Calu3 (cell line): ENCODE results near the gene DNAJB2. TPM values are rescaled to one million over a fixed set of nuclear protein-coding genes. Genes with fewer than 3 reads are reported as not detected.

Experiments used
- BruUV-seq: library from RNA; stranded (reverse); fragments of 400-500 nt; replicated peaks from 2 replicates; lab custom pipeline; 2021; lab: Mats Ljungman, UMichigan
- CTCF ChIA-PET: fragments of 300-600 bp; sonication (Branson Sonifier 250); formaldehyde crosslinking; loops from one replicate; lab custom pipeline; 2022; ENCODE audit warnings: antibody characterized with exemption; lab: Charles Lee
- DNase-seq: peaks from one replicate; pipeline ENCODE4 v3.0.0; 2022
- H3K27ac Mint-ChIP-seq: one replicate; pipeline ENCODE4 v1.8.0; 2022; ENCODE audit warnings: mixed read lengths; ENCODE audit not compliant: unreplicated experiment
- H3K27me3 Mint-ChIP-seq: one replicate; pipeline ENCODE4 v1.8.0; 2022; ENCODE audit warnings: mixed read lengths; ENCODE audit not compliant: unreplicated experiment
- H3K36me3 Mint-ChIP-seq: one replicate; pipeline ENCODE4 v1.8.0; 2022; ENCODE audit warnings: mild to moderate bottlenecking, moderate library complexity, mixed read lengths; ENCODE audit not compliant: insufficient read depth, unreplicated experiment
- H3K4me1 Mint-ChIP-seq: one replicate; pipeline ENCODE4 v1.8.0; 2022; ENCODE audit warnings: mild to moderate bottlenecking, low read depth, mixed read lengths; ENCODE audit not compliant: unreplicated experiment
- H3K4me3 Mint-ChIP-seq: one replicate; pipeline ENCODE4 v1.8.0; 2022; ENCODE audit warnings: mild to moderate bottlenecking, low read depth, moderate library complexity, mixed read lengths; ENCODE audit not compliant: unreplicated experiment
- H3K9me3 Mint-ChIP-seq: one replicate; pipeline ENCODE4 v1.8.0; 2022; ENCODE audit warnings: low read depth, mixed read lengths; ENCODE audit not compliant: unreplicated experiment
- CTCF ChIP-seq: fragments of 200-600 bp; IDR thresholded peaks from one replicate; pipeline ENCODE4 v1.8.0; 2022; ENCODE audit warnings: antibody characterized with exemption; ENCODE audit not compliant: unreplicated experiment
- intact Hi-C: fragments of 100-400 bp; cut with micrococcal nuclease; formaldehyde crosslinking; loops from one replicate; pipeline ENCODE4 v1.10.0; 2022; ENCODE audit not compliant: unreplicated experiment
- total RNA-seq: library from RNA; stranded (reverse); gene quantifications from 2 replicates; pipeline ENCODE4 v1.2.3, GENCODE V29; 2022

Gene DNAJB2
- total RNA-seq, 1 experiment from 2014 or later, result 68.2 TPM

GRCh38 chr2:219282375-219282774 lies 3.2 kb downstream of the DNAJB2 start:
- CTCF ChIA-PET, result interaction anchor here (1.4 kb wide), 1 partner anchor 28 kb away, joined by 3 read pairs; the partner anchor contains the start of gene TUBA4A
- Mint-ChIP-seq H3K4me3 (no peak overlapping the region), H3K4me1 (peaks cover 34% of the 10 kb centered on the region), H3K27ac (no peak overlapping the region), H3K9me3 (no peaks in the 10 kb centered on the region), H3K27me3 (no peaks in the 10 kb centered on the region), H3K36me3 (peaks cover 35% of the 10 kb centered on the region)
- BruUV-seq, result no TSS peak
- TF ChIP-seq CTCF, result no peak
- intact Hi-C loops, result no loop called here
- no peak for DNase-seq

- no peak for DNase-seq
- no peaks in the 10 kb centered on the region for H3K9me3 Mint-ChIP-seq
- no peak overlapping the region for H3K27ac Mint-ChIP-seq
- H3K27me3 Mint-ChIP-seq, result no peaks in the 10 kb centered on the region
- CTCF ChIA-PET, result no interaction called here
- H3K4me3 Mint-ChIP-seq, result no peak overlapping the region
- peaks cover 28% of the 10 kb centered on the region for H3K36me3 Mint-ChIP-seq
- no TSS peak for BruUV-seq
- no peak for TF ChIP-seq CTCF
- intact Hi-C loops, result no loop called here
- peaks cover 28% of the 10 kb centered on the region for H3K4me1 Mint-ChIP-seq
Measured at GRCh38 chr2:219282943-219283581, 3.9 kb downstream of the DNAJB2 start.

- no TSS peak for BruUV-seq
- Mint-ChIP-seq H3K4me3 (no peak overlapping the region), H3K27me3 (peaks cover 2% of the 10 kb centered on the region), H3K4me1 (peaks cover 19% of the 10 kb centered on the region), H3K27ac (no peak overlapping the region), H3K36me3 (peaks cover 14% of the 10 kb centered on the region), H3K9me3 (no peaks in the 10 kb centered on the region)
- DNase-seq, result no peak
- no peak for TF ChIP-seq CTCF
- intact Hi-C loops, result no loop called here
- CTCF ChIA-PET, result no interaction called here
Measured at GRCh38 chr2:219284501-219285372, 5.6 kb downstream of the DNAJB2 start.

GRCh38 chr2:219285373-219285735 lies 6.2 kb downstream of the DNAJB2 start:
- BruUV-seq, result no TSS peak
- TF ChIP-seq CTCF, result no peak
- Mint-ChIP-seq H3K4me1 (peaks cover 17% of the 10 kb centered on the region), H3K9me3 (no peaks in the 10 kb centered on the region), H3K36me3 (peaks cover 8% of the 10 kb centered on the region), H3K27ac (no peak overlapping the region), H3K27me3 (peaks cover 8% of the 10 kb centered on the region), H3K4me3 (no peak overlapping the region)
- intact Hi-C loops, result no loop called here
- no peak for DNase-seq
- CTCF ChIA-PET, result no interaction called here
